Measurements from ENCODE around the gene CAPZB. TPM values are rescaled to one million over a fixed set of nuclear protein-coding genes. Genes with fewer than 3 reads are reported as not detected.
A peak's percentile ranks its signal among the peaks of the same experiment; 100 is the strongest.

Gene CAPZB
- total RNA-seq, 1 donor, result 102 TPM

- no peak for DNase-seq (ENCODE audit: low read depth in 2 of 3, low spot score in 2 of 3)
Measured at GRCh38 chr1:19391596-19391981, 93.8 kb downstream of the CAPZB start.

GRCh38 chr1:19390901-19391595 is 94.3 kb downstream of the CAPZB start:
- DNase-seq (ENCODE audit: low read depth in 2 of 3, low spot score in 2 of 3), result peak; percentile 48 to 96 (median 88)

DNA sequence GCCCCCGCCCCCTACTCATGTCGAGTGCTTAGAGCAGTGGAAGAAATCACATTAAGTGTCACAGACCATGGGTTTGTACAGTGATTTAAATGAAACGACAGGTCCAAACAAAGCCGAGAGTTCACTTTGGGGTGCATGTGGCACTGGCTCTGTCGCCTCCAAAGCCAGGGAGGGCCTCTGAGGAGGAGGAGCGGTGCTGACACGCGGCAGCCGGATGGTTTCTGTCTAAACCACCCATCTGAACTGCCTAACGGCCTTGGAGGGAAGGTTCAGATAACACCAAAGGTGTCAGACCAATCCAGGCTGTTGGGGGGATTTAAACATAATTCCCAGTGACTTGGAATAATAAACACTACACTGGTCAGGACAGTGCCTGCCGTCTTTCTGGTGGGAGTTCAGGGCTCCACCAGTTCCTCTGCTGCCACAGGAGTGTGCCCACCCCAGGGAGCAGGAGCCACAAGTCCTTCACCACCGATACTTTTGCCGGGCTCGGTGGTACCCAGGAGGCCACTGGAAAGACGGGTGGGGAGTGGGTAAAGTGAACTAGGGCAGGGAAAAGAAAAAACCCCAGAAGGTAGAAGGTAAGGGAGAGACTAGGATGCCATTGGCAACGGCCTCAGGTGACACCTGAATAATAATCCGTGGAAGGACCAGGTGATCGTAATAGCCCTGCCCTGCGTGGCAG is 95.0 kb downstream of the CAPZB start:
- DNase-seq (ENCODE audit: low read depth in 2 of 3, low spot score in 2 of 3), result no peak

GRCh38 chr1:19388980-19389379 is 96.4 kb downstream of the CAPZB start:
- no peak for DNase-seq (ENCODE audit: low read depth in 2 of 3, low spot score in 2 of 3)

DNA sequence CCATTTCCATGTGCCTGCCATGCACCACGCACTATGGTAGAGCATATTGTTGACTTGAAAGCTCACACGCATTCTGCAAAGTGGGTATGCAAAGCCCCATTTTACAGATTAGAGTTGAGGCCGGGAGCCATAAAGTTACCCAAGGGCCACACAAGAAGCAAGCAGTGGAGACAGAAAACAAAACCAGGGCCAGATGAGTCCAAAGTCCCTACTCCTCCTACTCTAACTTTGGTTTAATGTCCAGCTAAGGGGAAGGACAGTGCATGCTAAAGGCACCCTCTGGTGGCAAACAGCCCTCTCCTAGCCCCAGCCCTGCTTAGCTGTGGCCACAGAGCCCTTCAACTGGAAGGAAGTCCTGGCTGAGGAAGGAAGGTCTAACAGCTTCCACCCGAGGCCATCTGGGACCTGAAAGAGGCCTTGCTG is 98.3 kb downstream of the CAPZB start:
- DNase-seq (ENCODE audit: low read depth in 2 of 3, low spot score in 2 of 3), result no peak

DNA sequence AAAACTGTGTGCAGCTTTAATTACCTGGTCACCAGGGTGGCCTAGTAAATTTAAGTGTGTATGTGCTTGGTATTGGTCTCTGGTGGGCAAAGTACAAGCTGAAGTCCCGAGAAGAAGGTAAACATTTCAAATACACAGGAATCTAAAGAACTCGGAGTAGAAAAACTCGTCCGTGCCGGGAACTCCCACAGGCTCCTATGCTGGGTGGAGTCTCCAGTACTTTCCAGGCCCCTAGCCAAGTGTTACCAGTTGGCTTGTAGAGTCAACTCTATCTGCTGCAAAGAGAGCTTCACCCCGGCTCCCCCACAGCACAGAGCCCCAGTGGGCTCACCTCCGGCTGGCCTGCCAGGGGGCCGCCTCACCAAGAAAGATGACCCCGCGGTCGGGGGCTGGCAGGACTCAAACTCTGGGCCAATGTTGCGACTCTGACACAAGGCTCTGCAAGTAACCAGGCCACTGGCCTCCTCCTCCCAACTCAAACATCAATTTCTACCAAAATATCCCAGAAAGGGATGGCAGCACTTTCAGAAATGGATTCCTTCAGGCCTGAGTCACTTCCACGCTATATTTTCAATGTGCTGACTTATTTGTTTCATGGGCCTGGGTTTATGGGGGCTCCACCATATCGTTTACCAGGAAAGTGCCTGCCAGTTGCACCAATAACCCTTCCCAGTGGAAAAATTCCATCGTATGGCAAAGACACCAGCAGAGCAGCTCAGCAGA is 99.3 kb downstream of the CAPZB start:
- no peak for DNase-seq (ENCODE audit: low read depth in 2 of 3, low spot score in 2 of 3)

GRCh38 chr1:19385221-19385620 is 100.1 kb downstream of the CAPZB start:
- no peak for DNase-seq (ENCODE audit: low read depth in 2 of 3, low spot score in 2 of 3)

GRCh38 chr1:19384772-19385187 is 100.6 kb downstream of the CAPZB start:
- no peak for DNase-seq (ENCODE audit: low read depth in 2 of 3, low spot score in 2 of 3)

GRCh38 chr1:19384113-19384512 is 101.2 kb downstream of the CAPZB start:
- no peak for DNase-seq (ENCODE audit: low read depth in 2 of 3, low spot score in 2 of 3)

GRCh38 chr1:19382222-19382621 is 103.1 kb downstream of the CAPZB start:
- DNase-seq (ENCODE audit: low read depth in 2 of 3, low spot score in 2 of 3), result no peak

DNA sequence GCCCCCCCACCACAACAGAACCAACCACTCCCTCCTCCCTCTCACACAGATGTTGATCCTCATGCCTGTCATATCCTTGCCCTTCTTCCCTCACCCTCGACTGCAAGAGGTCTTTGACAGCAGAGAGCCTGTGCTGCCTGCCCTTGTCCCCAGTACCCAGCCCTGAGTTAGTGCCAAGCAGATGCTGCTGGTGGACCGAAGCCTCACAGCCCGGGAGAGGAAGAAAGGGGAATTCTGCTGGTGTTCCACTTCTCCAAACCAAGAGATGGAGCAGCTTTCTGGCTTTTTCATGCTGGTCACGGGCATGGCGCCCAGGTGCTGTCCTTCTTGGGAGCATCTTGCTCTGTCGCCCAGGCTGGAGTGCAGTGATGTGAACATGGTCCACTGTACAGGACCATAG is 104.1 kb downstream of the CAPZB start:
- DNase-seq (ENCODE audit: low read depth in 2 of 3, low spot score in 2 of 3), result no peak

- no peak for DNase-seq (ENCODE audit: low read depth in 2 of 3, low spot score in 2 of 3)
Measured at GRCh38 chr1:19377812-19378718, 107.3 kb downstream of the CAPZB start.

GRCh38 chr1:19376428-19377372 is 108.6 kb downstream of the CAPZB start:
- no peak for DNase-seq (ENCODE audit: low read depth in 2 of 3, low spot score in 2 of 3)

GRCh38 chr1:19375631-19376400 is 109.5 kb downstream of the CAPZB start:
- DNase-seq (ENCODE audit: low read depth in 2 of 3, low spot score in 2 of 3), result no peak

- DNase-seq (ENCODE audit: low read depth in 2 of 3, low spot score in 2 of 3), result no peak
Measured at GRCh38 chr1:19374926-19375325, 110.4 kb downstream of the CAPZB start.

- DNase-seq (ENCODE audit: low read depth in 2 of 3, low spot score in 2 of 3), result peak in 1 of 3 donors; percentile 33
Measured at GRCh38 chr1:19374083-19374801, 111.1 kb downstream of the CAPZB start.

DNA sequence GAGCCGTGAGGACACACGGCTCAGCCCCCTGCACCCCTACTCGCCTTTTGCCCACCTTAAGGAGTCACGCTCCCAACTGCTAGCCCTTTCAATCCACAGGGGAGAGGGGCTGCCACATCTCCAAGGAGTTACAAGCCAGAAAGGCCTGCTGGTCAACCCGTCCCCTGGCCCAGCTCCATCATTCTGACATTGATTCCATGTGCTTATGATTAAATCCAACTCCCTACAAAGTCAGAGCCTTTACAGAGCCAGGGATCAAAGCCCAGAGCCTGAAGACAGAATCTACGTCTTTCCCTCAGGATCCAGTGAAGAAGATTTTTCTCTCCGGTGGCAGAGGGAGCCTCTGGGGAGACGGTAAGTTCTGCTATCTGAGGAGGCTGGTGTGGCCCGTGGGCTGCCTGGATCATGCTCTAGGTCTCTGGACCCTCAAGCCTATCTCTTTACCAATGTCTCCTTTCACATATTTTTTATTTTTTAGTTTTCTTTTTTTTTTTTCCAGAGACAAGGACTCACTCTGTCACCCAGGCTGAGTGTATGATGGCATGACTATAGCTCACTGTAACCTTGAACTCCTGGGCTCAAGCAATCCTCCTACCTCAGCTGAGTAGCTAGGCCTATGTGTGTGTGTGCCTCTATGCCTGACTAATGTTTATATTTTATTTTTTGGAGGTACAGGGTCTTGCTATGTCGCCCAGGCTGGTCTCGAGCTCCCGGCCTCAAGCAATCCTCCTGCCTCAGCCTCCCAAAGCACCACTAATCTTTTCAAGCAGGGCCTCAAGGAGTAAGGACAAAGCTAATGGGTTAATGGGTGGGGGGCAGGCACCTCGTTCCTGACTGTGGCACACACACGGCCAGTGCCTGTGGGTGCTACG is 111.9 kb downstream of the CAPZB start:
- no peak for DNase-seq (ENCODE audit: low read depth in 2 of 3, low spot score in 2 of 3)

Measured in hematopoietic multipotent progenitor cell (in vitro differentiated cells).